Retina (tissue), 1 donor: ENCODE results near the gene XCR1.
A peak's percentile ranks its signal among the peaks of the same experiment; 100 is the strongest.
"Not testable (repeated sequence)": the region's sequence is repeated elsewhere in the genome, so short reads cannot be mapped to it uniquely, and the experiment has no call there.

Source experiments
- DNase-seq: peaks from one replicate; pipeline ENCODE4 v3.0.0-alpha.2; 2016

Gene XCR1, protein sequence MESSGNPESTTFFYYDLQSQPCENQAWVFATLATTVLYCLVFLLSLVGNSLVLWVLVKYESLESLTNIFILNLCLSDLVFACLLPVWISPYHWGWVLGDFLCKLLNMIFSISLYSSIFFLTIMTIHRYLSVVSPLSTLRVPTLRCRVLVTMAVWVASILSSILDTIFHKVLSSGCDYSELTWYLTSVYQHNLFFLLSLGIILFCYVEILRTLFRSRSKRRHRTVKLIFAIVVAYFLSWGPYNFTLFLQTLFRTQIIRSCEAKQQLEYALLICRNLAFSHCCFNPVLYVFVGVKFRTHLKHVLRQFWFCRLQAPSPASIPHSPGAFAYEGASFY

GRCh38 chr3:46027021-46027705 is at the start of gene XCR1:
XCR1 (minus strand) TSS chr3:46027483; CDS start chr3:46021947, 5,536 bp downstream.
- DNase-seq = no peak

DNA sequence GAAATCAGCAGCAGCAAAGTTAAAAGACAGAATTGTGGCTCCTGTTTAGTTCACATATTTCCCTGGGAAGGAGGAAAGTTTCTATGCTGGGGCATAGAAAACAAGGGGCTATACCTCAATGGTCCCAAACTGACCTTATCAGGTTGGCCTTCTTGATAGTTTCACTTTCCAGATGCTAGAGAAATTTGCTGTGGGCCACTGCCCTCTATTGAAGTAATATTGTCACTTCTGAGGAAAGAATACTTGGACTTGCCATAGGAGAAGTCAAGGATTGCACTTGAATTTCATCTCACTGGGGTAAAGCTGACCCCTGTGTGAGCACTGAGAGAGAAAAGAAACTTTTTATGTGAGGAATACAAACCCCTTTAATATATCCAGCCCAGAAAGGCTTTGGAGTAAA is 49.3 kb upstream of the XCR1 start:
- no peak for DNase-seq

DNA sequence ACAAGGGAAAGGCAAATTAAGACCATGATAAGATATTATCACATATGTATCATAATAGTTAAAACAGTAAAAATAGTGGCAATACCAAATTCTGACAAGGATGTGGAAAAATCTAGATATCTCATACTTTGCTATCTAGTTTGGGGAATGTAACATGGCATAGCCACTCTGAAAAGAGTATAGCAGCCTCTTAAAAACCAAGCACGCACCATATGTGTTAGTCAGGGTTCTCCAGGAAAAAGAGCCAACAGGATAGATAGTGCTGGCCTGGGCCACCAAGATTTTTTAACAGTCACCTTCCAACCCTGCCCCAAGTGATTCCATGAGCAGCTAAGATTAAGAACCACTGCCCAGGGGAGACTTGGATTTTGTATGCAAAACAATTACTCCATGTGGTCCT is 48.5 kb upstream of the XCR1 start:
- no peak for DNase-seq

GRCh38 chr3:46071222-46071858 is 44.1 kb upstream of the XCR1 start:
- DNase-seq = no peak

- DNase-seq = no peak
Observed at GRCh38 chr3:46070595-46071093, 43.4 kb upstream of the XCR1 start.

GRCh38 chr3:46068501-46068900 is 41.2 kb upstream of the XCR1 start:
- no peak for DNase-seq

- no peak for DNase-seq
Observed at GRCh38 chr3:46067401-46067800, 40.1 kb upstream of the XCR1 start.

DNA sequence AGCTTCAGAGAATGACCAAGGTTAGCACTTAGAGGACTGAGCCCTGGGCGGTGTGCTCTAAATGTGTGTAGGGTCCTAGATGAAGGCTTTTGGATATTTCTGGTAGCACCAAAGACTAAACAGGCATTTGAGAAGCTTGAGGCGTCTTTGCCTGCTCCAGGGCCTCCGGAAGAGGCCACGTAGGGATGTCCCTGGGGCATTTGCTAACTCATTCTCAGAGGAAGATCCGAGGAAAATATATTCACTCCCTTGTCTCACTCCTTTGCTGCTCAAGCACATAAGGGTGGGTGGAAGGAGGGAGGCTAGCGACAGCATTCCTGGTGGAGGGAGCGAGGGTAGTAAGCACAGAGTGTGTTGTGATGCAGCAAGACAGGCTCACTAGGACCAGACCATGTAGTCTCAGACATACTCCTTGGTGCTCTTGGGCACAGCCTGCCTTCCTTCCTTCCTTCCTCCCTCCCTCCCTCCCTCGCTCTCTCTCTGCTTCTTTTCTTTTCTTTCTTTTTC is 38.5 kb upstream of the XCR1 start:
- no peak for DNase-seq

GRCh38 chr3:46065294-46065705 is 38.0 kb upstream of the XCR1 start:
- peak; percentile 13 for DNase-seq

DNA sequence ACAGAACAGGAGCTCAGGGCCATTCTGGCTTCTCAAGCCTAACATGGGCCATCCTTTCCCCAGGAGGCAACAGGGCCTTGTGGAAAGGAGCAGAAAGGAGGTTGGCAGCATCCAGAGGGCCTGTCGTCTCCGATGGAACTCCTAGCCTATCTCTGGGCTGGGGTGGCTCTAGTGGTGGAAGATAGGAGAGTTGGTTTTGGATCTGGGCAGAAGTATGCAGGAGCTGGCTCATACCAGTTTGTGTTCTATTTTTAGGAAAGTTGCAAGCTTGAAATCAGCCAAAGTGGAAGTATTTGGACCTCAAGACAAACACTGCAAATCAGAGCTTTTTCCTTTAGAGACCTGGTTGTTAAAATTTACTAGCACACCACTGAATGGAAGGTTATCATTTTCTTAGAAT is 35.4 kb upstream of the XCR1 start:
- no peak for DNase-seq

GRCh38 chr3:46061887-46062286 is 34.6 kb upstream of the XCR1 start:
- DNase-seq = no peak

GRCh38 chr3:46061108-46061720 is 33.9 kb upstream of the XCR1 start:
- no peak for DNase-seq

DNA sequence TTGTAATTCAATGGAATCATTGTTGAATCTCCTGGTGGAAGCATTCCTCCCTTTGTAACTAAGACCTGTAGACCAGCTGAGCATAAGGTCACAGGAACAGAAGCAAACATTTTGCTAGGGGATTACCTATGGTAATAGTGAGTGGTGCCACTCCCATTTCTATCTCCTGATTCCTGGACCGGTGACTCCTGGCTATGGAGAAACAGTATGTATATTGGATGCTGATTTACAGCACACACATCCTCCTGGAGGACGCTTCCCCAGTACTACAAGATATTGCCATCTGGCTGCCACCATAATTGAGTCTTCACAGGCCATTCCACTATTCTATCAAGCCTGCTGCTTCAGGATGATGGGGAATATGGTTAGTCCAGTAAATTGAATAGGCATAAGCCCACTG is 33.3 kb upstream of the XCR1 start:
- no peak for DNase-seq

DNA sequence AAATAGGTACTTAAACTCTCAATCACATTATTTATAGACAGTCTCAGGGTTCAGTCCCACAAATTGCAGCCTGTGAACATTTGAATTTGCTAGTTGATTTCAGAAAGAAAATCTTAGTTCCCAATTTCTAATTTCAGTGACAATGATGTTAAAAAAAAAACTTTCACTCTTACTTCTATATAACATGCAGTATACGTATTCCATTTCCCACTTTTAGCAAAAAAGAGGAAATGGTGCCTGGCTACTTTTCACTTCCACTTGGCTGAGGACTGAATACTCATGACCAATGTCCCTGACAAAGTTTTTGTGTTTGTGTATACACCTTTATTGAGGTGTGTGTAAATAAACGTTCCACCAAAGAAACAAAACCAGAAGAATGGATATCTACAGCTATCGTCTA is 32.1 kb upstream of the XCR1 start:
- no peak for DNase-seq

DNA sequence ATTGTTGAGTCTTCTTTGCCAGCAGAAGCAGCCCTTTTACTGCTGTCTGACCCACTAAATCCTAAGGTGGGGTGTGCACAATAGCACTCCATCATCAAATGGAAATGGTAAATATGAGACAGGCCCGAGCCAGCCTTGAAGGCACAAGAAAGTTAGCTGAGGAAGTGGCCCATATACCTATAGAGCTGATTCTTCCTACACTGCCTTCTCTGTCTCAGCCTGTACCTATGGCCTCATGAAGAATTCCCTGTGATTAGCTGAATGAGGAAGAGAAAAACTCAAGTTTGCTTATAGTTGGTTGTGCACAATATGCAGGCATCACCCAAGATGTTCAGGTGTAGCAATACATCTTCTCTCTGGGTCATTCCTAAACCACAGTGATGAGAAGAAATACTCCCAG is 31.7 kb upstream of the XCR1 start:
- DNase-seq = no peak

GRCh38 chr3:46057716-46058115 is 30.4 kb upstream of the XCR1 start:
- no peak for DNase-seq

DNA sequence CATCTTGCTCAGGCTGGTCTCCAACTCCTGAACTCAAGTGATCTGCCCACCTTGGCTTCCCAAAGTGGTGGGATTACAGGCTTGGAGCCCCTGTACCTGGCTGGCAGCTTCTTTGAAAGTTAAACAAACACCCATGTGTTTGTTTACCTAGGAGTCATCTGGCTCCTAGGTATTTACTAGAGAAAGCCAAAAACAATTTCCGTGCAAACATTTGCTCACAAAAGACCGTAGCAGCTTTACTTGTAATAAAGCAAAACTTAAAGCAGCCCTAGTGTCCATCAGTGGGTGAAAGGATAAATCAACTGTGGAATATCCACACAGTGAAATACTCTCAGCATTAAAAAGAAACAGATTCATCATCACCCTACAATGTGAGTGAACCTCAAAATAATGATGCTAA is 29.4 kb upstream of the XCR1 start:
- DNase-seq = no peak

DNA sequence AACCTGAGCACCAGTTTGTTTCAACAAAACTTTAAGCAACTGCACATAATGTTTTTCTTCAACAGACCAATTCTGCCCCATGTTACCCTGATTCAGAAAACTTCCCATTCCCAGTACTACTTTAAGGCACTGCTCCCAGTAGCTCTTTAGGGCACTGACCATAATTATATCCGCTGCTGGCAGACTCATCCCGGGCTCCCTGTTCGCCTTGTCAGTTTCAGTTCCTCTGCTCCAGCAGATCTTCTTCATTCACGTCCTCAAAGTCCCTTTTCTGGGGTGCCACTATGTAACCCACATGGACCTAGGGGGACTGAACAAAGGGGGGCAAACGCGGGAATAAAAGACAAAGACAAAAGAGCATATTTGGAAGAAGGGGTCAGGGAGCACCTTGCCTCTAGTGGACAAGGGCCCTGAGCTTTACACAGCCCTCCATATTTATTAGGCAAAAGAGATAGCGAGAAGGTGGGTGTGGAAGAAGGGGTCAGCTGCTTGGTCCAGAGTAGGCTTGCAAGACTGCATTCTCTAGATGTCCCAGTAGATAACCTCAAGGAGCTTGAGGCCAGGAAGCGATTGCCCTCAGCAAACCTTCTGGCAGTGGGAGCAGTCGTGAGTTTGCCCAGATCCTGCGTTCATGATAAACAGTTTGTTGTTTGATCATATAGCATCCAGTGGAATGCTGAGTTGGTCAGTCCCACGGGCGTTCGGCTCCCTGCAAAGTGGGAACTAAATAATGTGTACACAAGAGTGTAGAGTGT is 26.7 kb upstream of the XCR1 start:
- not testable (repeated sequence) for DNase-seq

GRCh38 chr3:46053265-46053664 is 26.0 kb upstream of the XCR1 start:
- DNase-seq = not testable (repeated sequence)

- no peak for DNase-seq
Observed at GRCh38 chr3:46052531-46052930, 25.2 kb upstream of the XCR1 start.

DNA sequence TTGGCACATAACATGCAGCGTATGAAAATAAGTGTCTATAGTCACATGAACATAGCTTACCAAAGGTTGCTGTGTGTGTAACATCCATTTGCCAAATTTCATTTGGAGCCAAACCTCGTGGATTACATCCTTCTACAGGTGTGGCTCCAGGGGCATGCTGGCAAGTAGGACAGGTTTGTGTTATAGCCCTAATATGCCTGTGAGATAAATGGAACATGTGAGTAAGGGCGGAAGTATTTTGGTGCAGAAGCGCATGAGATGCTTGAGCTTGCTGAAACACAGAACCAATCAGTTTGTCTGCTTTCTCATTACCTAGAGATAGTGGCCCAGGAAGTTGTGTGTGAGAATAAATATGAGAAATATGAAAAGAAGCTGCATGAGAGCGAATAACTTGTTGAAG is 21.8 kb upstream of the XCR1 start:
- DNase-seq = no peak

GRCh38 chr3:46046231-46046630 is 18.9 kb upstream of the XCR1 start:
- not testable (repeated sequence) for DNase-seq
